HG03457 (cell line): ENCODE data around the gene PCAT6.
"Not testable (repeated sequence)": the region's sequence is repeated elsewhere in the genome, so short reads cannot be mapped to it uniquely, and the experiment has no call there.

Experiments used
- ATAC-seq: cut with Tn5 transposase; IDR thresholded peaks from one replicate; pipeline ENCODE4 v1.9.1; 2021; ENCODE audit warnings: moderate number of reproducible peaks; ENCODE audit not compliant: unreplicated experiment

PCAT6 gene

GRCh38 chr1:202806845-202807450, 3.8 kb upstream of the PCAT6 start:
- no peak for ATAC-seq

- ATAC-seq, result no peak
Measured at GRCh38 chr1:202807451-202807925, 3.3 kb upstream of the PCAT6 start.

GRCh38 chr1:202807926-202808757, 2.6 kb upstream of the PCAT6 start, which contains the start of gene KDM5B:
Gene KDM5B (minus strand): TSS chr1:202808421. CDS start chr1:202808305, 116 bp downstream.
- ATAC-seq, result no peak

GRCh38 chr1:202809597-202810159, 1.1 kb upstream of the PCAT6 start:
- ATAC-seq, result no peak

- no peak for ATAC-seq
Measured at GRCh38 chr1:202810193-202810614, 550 bp upstream of the PCAT6 start.

- ATAC-seq, result no peak
Measured at GRCh38 chr1:202811296-202812175, 782 bp downstream of the PCAT6 start.

GRCh38 chr1:202812176-202813026, 1.6 kb downstream of the PCAT6 start:
- no peak for ATAC-seq

GRCh38 chr1:202815120-202815519, 4.4 kb downstream of the PCAT6 start:
- no peak for ATAC-seq

- ATAC-seq, result no peak
Measured at GRCh38 chr1:202818819-202819218, 8.1 kb downstream of the PCAT6 start.

- no peak for ATAC-seq
Measured at GRCh38 chr1:202821467-202821866, 10.7 kb downstream of the PCAT6 start.

GRCh38 chr1:202825748-202826147, 15.0 kb downstream of the PCAT6 start:
- ATAC-seq, result no peak

GRCh38 chr1:202829223-202829622, 18.5 kb downstream of the PCAT6 start:
- ATAC-seq, result not testable (repeated sequence)

GRCh38 chr1:202831906-202832305, 21.2 kb downstream of the PCAT6 start:
- no peak for ATAC-seq

GRCh38 chr1:202834771-202835547, 24.2 kb downstream of the PCAT6 start:
- no peak for ATAC-seq

GRCh38 chr1:202835548-202836072, 24.9 kb downstream of the PCAT6 start:
- ATAC-seq, result no peak

GRCh38 chr1:202836623-202837403, 26.1 kb downstream of the PCAT6 start:
- ATAC-seq, result no peak

- no peak for ATAC-seq
Measured at GRCh38 chr1:202837746-202838262, 27.1 kb downstream of the PCAT6 start.

GRCh38 chr1:202843081-202843480, 32.3 kb downstream of the PCAT6 start:
- ATAC-seq, result no peak
